MCF 10A (cell line): Measurements from ENCODE around the gene MNAT1. TPM values are rescaled to one million over a fixed set of nuclear protein-coding genes. Genes with fewer than 3 reads are reported as not detected.
"Not testable (repeated sequence)": the region's sequence is repeated elsewhere in the genome, so short reads cannot be mapped to it uniquely, and the experiment has no call there.

Experiments used
- BruUV-seq: library from RNA; stranded (reverse); fragments of 400-500 nt; replicated peaks from 2 replicates; lab custom pipeline; 2021; lab: Mats Ljungman, UMichigan
- CTCF ChIA-PET: fragments of 300-600 bp; sonication (Branson Sonifier 250); formaldehyde crosslinking; extraction: SDS; loops from one replicate; lab custom pipeline; 2021; ENCODE audit warnings: antibody characterized with exemption, inconsistent platforms; lab: Yijun Ruan, JAX
- POLR2A ChIA-PET: fragments of 300-600, 350-650 bp; sonication (Branson Sonifier 250); formaldehyde crosslinking; extraction: SDS; loops from one replicate; lab custom pipeline; 2020; ENCODE audit warnings: antibody characterized with exemption, inconsistent platforms; lab: Yijun Ruan, JAX
- DNase-seq: peaks from one replicate; pipeline ENCODE4 v3.0.0-alpha.2; 2018; ENCODE audit not compliant: unreplicated experiment
- H3K27ac Mint-ChIP-seq: one replicate; pipeline ENCODE4 v1.8.0; 2022; ENCODE audit warnings: mild to moderate bottlenecking, low read depth, mixed read lengths; ENCODE audit not compliant: unreplicated experiment
- H3K27me3 Mint-ChIP-seq: one replicate; pipeline ENCODE4 v1.8.0; 2022; ENCODE audit warnings: mixed read lengths; ENCODE audit not compliant: insufficient read depth, unreplicated experiment
- H3K36me3 Mint-ChIP-seq: one replicate; pipeline ENCODE4 v1.8.0; 2022; ENCODE audit warnings: mild to moderate bottlenecking, moderate library complexity, mixed read lengths; ENCODE audit not compliant: insufficient read depth, unreplicated experiment
- H3K4me1 Mint-ChIP-seq: one replicate; pipeline ENCODE4 v1.8.0; 2022; ENCODE audit warnings: mixed read lengths; ENCODE audit not compliant: insufficient read depth, unreplicated experiment
- H3K4me3 Mint-ChIP-seq: one replicate; pipeline ENCODE4 v1.8.0; 2022; ENCODE audit warnings: mild to moderate bottlenecking, moderate library complexity, mixed read lengths; ENCODE audit not compliant: unreplicated experiment
- H3K9me3 Mint-ChIP-seq: one replicate; pipeline ENCODE4 v1.8.0; 2022; ENCODE audit warnings: mixed read lengths; ENCODE audit not compliant: unreplicated experiment
- intact Hi-C: fragments of 100-400 bp; cut with micrococcal nuclease; formaldehyde crosslinking; loops from 2 replicates; pipeline ENCODE4 v1.14.1; 2022
- total RNA-seq: library from RNA; stranded (reverse); gene quantifications from 2 replicates; pipeline ENCODE4 v1.2.3, GENCODE V29; 2022
- TF ChIP-seq, protein P1 (sequence below): fragments of 200-600 bp; IDR thresholded peaks from one replicate; pipeline ENCODE4 v1.8.0; 2022; ENCODE audit warnings: antibody characterized with exemption, mild to moderate bottlenecking; ENCODE audit not compliant: unreplicated experiment

Gene MNAT1
- total RNA-seq, 1 experiment from 2014 or later = 57.5 TPM

DNA sequence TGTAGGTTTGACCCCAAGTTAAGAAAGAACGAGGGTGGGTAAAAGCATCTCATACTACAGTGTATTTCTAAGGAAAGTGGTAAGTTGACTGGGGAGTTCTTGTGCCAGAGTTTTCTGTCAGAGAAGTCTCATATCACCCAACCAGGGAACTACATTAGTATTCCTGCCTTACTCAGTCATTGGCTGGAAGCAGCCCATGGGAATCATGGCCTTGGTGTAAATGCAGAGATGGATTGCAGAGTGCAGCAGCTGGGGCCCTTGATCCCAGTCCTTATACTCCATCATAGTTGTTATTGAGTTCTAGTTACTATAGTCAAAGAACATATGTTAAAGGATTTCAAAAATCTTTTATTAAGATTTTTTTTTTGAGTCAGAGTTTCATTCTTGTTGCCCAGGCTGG lies 105.8 kb downstream of the MNAT1 start:
- Mint-ChIP-seq H3K36me3 (peaks cover 14% of the 10 kb centered on the region), H3K4me1 (no peaks in the 10 kb centered on the region), H3K4me3 (no peak overlapping the region), H3K9me3 (peaks cover 7% of the 10 kb centered on the region), H3K27me3 (no peaks in the 10 kb centered on the region), H3K27ac (no peak overlapping the region)
- ChIA-PET POLR2A (no interaction called here), CTCF (interaction anchor here (0.7 kb wide), 1 partner anchor 333 kb away, joined by 4 read pairs; no protein-coding TSS in a partner anchor)
- TF ChIP-seq, protein P1, sequence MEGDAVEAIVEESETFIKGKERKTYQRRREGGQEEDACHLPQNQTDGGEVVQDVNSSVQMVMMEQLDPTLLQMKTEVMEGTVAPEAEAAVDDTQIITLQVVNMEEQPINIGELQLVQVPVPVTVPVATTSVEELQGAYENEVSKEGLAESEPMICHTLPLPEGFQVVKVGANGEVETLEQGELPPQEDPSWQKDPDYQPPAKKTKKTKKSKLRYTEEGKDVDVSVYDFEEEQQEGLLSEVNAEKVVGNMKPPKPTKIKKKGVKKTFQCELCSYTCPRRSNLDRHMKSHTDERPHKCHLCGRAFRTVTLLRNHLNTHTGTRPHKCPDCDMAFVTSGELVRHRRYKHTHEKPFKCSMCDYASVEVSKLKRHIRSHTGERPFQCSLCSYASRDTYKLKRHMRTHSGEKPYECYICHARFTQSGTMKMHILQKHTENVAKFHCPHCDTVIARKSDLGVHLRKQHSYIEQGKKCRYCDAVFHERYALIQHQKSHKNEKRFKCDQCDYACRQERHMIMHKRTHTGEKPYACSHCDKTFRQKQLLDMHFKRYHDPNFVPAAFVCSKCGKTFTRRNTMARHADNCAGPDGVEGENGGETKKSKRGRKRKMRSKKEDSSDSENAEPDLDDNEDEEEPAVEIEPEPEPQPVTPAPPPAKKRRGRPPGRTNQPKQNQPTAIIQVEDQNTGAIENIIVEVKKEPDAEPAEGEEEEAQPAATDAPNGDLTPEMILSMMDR = no peak
- no peak for DNase-seq
- BruUV-seq = no TSS peak
- intact Hi-C loops = no loop called here

DNA sequence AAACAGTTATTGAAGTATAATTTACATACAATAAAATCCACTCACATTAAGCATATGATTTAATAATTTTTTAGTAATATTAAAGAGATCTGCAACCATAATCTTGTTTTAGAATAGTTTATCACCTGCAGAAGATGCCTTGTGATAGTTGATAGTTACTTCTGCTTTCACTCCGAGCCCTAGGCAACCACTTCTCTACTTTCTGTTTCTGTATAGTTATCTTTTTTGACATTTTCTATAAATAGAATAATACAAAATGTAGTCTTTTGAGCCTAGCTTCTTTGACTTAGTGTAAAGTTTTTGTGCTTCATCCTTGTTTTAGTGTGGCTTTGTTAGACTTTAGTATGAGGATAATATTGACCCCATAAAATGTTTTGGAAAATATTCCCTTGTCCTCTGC lies 111.0 kb downstream of the MNAT1 start:
- Mint-ChIP-seq H3K27ac (no peak overlapping the region), H3K27me3 (no peaks in the 10 kb centered on the region), H3K4me3 (no peak overlapping the region), H3K4me1 (no peaks in the 10 kb centered on the region), H3K36me3 (peaks cover 12% of the 10 kb centered on the region), H3K9me3 (no peaks in the 10 kb centered on the region)
- BruUV-seq = no TSS peak
- intact Hi-C loops = no loop called here
- ChIA-PET CTCF (no interaction called here), POLR2A (no interaction called here)
- DNase-seq = no peak
- TF ChIP-seq, protein P1 = no peak

DNA sequence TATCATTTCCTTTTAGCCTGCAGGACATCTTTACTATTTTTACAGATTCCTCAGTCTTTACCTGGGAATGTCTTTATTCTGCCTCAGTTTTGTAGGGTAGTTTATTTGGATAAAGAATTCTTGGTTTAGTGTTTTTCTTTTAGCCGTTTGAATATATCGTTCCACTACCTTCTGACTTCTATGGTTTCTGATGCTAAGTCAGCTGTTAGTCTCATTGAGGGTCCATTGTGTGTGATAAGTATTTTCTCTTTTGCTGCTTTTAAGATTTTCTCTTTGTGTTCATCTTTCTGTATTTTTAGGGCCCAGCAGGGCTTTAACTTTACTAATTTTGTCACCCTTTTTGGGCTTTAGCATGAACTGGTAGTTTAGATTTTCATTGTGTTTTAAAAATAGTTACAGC lies 113.5 kb downstream of the MNAT1 start:
- H3K36me3 Mint-ChIP-seq = peaks cover 12% of the 10 kb centered on the region
- H3K27me3 Mint-ChIP-seq = no peaks in the 10 kb centered on the region
- BruUV-seq = no TSS peak
- POLR2A ChIA-PET = interaction anchor here (0.5 to 1.3 kb wide), 3 partner anchors 8 to 11 kb away, joined by 3 to 7 read pairs (median 3); no protein-coding TSS in a partner anchor
- H3K9me3 Mint-ChIP-seq = no peaks in the 10 kb centered on the region
- peak; percentile 5 for DNase-seq
- CTCF ChIA-PET = no interaction called here
- H3K4me3 Mint-ChIP-seq = no peak overlapping the region
- H3K4me1 Mint-ChIP-seq = no peaks in the 10 kb centered on the region
- TF ChIP-seq, protein P1 = no peak
- intact Hi-C loops = no loop called here
- H3K27ac Mint-ChIP-seq = no peak overlapping the region

DNA sequence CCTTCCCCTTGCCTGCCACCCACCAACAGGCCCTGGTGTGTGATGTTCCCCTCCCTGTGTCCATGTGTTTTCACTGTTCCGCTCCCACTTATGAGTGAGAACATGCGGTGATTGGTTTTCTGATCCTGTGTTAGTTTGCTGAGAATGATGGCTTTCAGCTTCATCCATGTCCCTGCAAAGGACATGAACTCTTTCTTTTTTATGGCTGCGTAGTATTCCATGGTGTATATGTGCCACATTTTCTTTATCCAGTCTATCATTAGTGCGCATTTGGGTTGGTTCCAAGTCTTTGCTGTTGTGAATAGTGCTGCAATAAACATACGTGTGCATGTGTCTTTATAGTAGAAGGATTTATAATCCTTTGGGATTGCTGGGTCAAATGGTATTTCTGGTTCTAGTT lies 117.1 kb downstream of the MNAT1 start:
- BruUV-seq, POLR2A ChIA-PET, CTCF ChIA-PET, H3K27me3 Mint-ChIP-seq, H3K4me1 Mint-ChIP-seq, H3K27ac Mint-ChIP-seq, H3K9me3 Mint-ChIP-seq, H3K4me3 Mint-ChIP-seq, DNase-seq, intact Hi-C loops: not testable (repeated sequence)
- peaks cover 22% of the 10 kb centered on the region for H3K36me3 Mint-ChIP-seq
